Measurements from ENCODE around the gene MORF4L1.

MORF4L1 gene

DNA sequence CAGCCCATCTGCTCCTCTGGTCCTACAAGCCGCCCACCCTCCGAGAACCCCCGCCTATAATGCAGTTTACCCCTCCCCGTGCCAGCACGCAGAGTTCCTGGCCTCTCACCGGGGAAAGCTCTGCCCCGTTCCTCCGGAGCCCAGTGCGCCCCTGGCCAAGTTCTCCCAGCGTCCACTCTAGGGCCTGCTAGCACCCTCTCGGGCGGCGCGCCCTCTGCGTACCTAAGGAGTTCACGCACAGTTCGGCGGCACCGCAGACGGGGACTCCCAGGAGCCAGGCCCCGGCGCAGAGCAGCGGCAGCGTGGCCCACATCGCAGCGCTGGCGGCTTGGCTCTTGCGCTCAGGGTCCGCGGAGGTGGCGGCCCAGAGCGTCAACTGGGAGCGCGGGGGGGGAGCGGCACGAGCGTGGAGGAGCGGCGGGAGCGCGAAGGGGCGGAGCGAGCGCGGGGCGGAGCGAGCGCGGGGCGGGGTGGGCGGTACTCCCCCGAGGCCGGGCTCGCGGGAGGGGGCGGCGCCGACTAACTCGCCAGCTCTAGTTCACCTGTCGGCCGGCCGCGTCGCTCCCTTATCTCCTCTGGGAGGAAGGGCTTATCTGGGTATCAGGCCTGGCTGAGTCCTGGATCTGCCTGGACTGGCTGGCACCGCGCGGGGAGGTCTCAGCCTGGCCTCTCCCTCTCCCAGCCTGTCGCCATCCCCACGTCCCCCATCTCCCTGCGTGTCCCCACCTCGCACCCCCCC lies 72.1 kb downstream of the MORF4L1 start, which contains the start of gene CTSH:
Gene CTSH (minus strand): TSS at position 378 of the 739 bp plus-strand sequence. CDS start 65 bp downstream, at position 313.
- Histone ChIP-seq H3F3A (ENCODE audit: insufficient read depth) (peaks cover 11% of the 10 kb centered on the region), H3K9me2 (replicated peaks; ENCODE audit: insufficient read depth, low read length) (no peaks in the 10 kb centered on the region), H3K79me2 (ENCODE audit: insufficient read depth, low read length) (peaks cover 26% of the 10 kb centered on the region; the same call in 1 of the 2 replicates), H3K4me2 (ENCODE audit: low read depth, low read length, poor library complexity, severe bottlenecking) (peak within 1 kb of the TSS; percentile 60), H3K9me3 (ENCODE audit: insufficient read depth, low read length) (no peaks in the 10 kb centered on the region), H3K36me3 (ENCODE audit: low read length) (no peaks in the 10 kb centered on the region), H4K20me1 (ENCODE audit: low read depth, low read length) (no peaks in the 10 kb centered on the region), H3K27ac (ENCODE audit: low read depth, low read length) (peak within 1 kb of the TSS; percentile 60), H3K27me3 (ENCODE audit: low read length) (no peaks in the 10 kb centered on the region), H2AFZ (ENCODE audit: low read depth, low read length, severe bottlenecking) (peak within 1 kb of the TSS; percentile 68), H3K4me3 (ENCODE audit: insufficient read depth, low read length, poor library complexity, severe bottlenecking) (peak within 1 kb of the TSS; percentile 71), H3K9ac (ENCODE audit: low read length) (peak within 1 kb of the TSS; percentile 83)
- TF ChIP-seq, protein P1, sequence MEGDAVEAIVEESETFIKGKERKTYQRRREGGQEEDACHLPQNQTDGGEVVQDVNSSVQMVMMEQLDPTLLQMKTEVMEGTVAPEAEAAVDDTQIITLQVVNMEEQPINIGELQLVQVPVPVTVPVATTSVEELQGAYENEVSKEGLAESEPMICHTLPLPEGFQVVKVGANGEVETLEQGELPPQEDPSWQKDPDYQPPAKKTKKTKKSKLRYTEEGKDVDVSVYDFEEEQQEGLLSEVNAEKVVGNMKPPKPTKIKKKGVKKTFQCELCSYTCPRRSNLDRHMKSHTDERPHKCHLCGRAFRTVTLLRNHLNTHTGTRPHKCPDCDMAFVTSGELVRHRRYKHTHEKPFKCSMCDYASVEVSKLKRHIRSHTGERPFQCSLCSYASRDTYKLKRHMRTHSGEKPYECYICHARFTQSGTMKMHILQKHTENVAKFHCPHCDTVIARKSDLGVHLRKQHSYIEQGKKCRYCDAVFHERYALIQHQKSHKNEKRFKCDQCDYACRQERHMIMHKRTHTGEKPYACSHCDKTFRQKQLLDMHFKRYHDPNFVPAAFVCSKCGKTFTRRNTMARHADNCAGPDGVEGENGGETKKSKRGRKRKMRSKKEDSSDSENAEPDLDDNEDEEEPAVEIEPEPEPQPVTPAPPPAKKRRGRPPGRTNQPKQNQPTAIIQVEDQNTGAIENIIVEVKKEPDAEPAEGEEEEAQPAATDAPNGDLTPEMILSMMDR (IDR thresholded peaks at IDR 0.05; ENCODE audit: insufficient read depth, low read length, poor library complexity, severe bottlenecking), result no peak
- TF ChIP-seq EZH2phosphoT487 (conservative IDR thresholded peaks at IDR 0.05; ENCODE audit: low read length), result no peak

DNA sequence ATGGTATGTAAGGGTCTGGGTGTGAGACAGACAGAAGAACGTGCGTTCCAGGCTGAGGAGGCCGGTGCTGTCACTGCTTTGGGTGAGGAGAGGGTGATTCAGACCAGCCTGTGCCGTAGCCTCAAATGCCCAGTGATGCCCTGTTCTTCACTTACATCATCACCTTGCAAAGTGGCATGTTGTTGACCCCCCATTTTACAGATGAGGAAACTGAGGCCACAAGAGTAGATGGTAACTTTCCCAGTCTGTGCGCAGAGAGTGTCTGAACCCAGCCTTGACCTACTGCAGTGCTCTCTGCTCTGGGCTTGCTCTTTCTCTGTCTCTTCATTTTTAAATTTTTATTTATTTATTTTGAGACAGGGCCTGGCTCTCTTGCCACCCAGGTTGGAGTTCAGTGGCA lies 73.8 kb downstream of the MORF4L1 start:
- H3K27me3 ChIP-seq (ENCODE audit: low read length), result no peaks in the 10 kb centered on the region
- H3K4me3 ChIP-seq (ENCODE audit: insufficient read depth, low read length, poor library complexity, severe bottlenecking), result no peak overlapping the region
- TF ChIP-seq EZH2phosphoT487 (conservative IDR thresholded peaks at IDR 0.05; ENCODE audit: low read length), result no peak
- TF ChIP-seq, protein P1 (IDR thresholded peaks at IDR 0.05; ENCODE audit: insufficient read depth, low read length, poor library complexity, severe bottlenecking), result no peak
- H3K9me2 ChIP-seq (replicated peaks; ENCODE audit: insufficient read depth, low read length), result no peaks in the 10 kb centered on the region
- H3K27ac ChIP-seq (ENCODE audit: low read depth, low read length), result no peak overlapping the region
- H4K20me1 ChIP-seq (ENCODE audit: low read depth, low read length), result no peaks in the 10 kb centered on the region
- H2AFZ ChIP-seq (ENCODE audit: low read depth, low read length, severe bottlenecking), result no peak overlapping the region
- H3K36me3 ChIP-seq (ENCODE audit: low read length), result no peaks in the 10 kb centered on the region
- H3K79me2 ChIP-seq (ENCODE audit: insufficient read depth, low read length), result peaks cover 20% of the 10 kb centered on the region; the same call in 1 of the 2 replicates
- no peaks in the 10 kb centered on the region for H3K9me3 ChIP-seq (ENCODE audit: insufficient read depth, low read length)
- H3F3A ChIP-seq (ENCODE audit: insufficient read depth), result no peaks in the 10 kb centered on the region; the same call in 1 of the 2 replicates
- H3K9ac ChIP-seq (ENCODE audit: low read length), result no peak overlapping the region
- no peak overlapping the region for H3K4me2 ChIP-seq (ENCODE audit: low read depth, low read length, poor library complexity, severe bottlenecking)

DNA sequence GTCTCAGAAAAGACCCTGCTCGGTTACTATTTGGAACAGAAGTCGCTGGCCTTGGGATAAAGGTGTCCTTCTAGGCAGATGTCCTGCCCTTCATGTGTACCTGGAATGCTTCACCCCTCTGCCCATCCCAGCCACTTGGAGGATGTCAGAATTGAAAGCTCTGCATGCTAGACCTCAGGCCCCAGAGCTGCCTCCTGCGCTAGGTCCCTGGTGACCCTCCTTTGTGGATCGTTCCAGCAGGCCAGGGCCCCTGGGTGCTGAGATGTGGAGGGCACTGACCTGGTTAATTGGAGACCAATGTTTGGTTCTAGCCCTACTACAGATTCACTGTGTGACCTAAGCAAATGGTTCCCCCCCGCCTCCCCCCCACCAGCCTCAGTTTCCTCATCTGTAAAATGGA lies 74.8 kb downstream of the MORF4L1 start:
- H3K9me3 ChIP-seq (ENCODE audit: insufficient read depth, low read length), result no peaks in the 10 kb centered on the region
- TF ChIP-seq, protein P1 (IDR thresholded peaks at IDR 0.05; ENCODE audit: insufficient read depth, low read length, poor library complexity, severe bottlenecking), result no peak
- TF ChIP-seq EZH2phosphoT487 (conservative IDR thresholded peaks at IDR 0.05; ENCODE audit: low read length), result no peak
- H3K79me2 ChIP-seq (ENCODE audit: insufficient read depth, low read length), result peaks cover 20% of the 10 kb centered on the region; the same call in 1 of the 2 replicates
- H3K9ac ChIP-seq (ENCODE audit: low read length), result no peak overlapping the region
- no peaks in the 10 kb centered on the region for H3K9me2 ChIP-seq (replicated peaks; ENCODE audit: insufficient read depth, low read length)
- H3K27ac ChIP-seq (ENCODE audit: low read depth, low read length), result no peak overlapping the region
- H3K36me3 ChIP-seq (ENCODE audit: low read length), result no peaks in the 10 kb centered on the region
- H3K4me2 ChIP-seq (ENCODE audit: low read depth, low read length, poor library complexity, severe bottlenecking), result no peak overlapping the region
- H3K4me3 ChIP-seq (ENCODE audit: insufficient read depth, low read length, poor library complexity, severe bottlenecking), result no peak overlapping the region
- no peaks in the 10 kb centered on the region for H3K27me3 ChIP-seq (ENCODE audit: low read length)
- no peaks in the 10 kb centered on the region for H4K20me1 ChIP-seq (ENCODE audit: low read depth, low read length)
- H3F3A ChIP-seq (ENCODE audit: insufficient read depth), result no peaks in the 10 kb centered on the region; the same call in 1 of the 2 replicates
- H2AFZ ChIP-seq (ENCODE audit: low read depth, low read length, severe bottlenecking), result no peak overlapping the region

All from SU-DHL-6 (cell line).